ENCODE data around the gene STRIP2. TPM values are rescaled to one million over a fixed set of nuclear protein-coding genes. Genes with fewer than 3 reads are reported as not detected.

The STRIP2 gene
- total and polyA plus RNA-seq, 2 of the 13 experiments (the other 11 are each of a cell fraction or from before 2014, with no cell fraction given): 3.9 to 8.2 TPM

DNA sequence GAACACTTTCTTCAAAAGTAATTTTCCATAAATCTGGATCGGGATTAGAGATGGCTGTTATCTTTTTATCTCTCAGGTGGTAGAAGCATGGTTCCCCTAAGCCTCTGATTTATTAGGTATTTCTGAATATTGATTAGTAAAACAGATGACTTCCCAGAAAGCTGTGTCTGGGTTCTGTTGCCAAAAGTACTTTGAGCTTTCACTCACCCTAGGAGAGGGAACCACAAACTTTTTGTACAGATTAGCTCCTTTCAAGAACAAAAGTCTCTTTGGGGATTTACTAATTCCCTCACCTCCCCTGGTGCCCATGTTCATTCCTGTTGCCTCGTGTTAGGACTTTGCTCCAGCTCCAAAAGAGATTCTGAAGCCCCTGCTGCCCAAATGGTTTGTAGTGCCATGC lies 46.7 kb upstream of the STRIP2 start:
- Histone ChIP-seq H3K9me3 (ENCODE audit: low read length) (no peaks in the 10 kb centered on the region), H3K27me3 (ENCODE audit: control insufficient read depth in 1 of 2, insufficient read depth in 2 of 2, low read length in 2 of 2) (no peaks in the 10 kb centered on the region), H3K4me1 (ENCODE audit: insufficient read depth, low read length) (peaks cover 12% of the 10 kb centered on the region), H3K9ac (ENCODE audit: insufficient read depth, low read depth, low read length) (no peak overlapping the region), H3K4me3 (replicated peaks in 1 of 3; ENCODE audit: insufficient read depth in 1 of 3, low read depth in 2 of 3, low read length in 3 of 3) (no peak overlapping the region), H3K79me2 (ENCODE audit: insufficient read depth, low read length) (no peaks in the 10 kb centered on the region), H3K27ac (ENCODE audit: extremely low read length, insufficient read depth, low read length) (no peak overlapping the region), H3K4me2 (ENCODE audit: low read depth, low read length) (no peak overlapping the region), H4K20me1 (ENCODE audit: insufficient read depth, low read length) (no peaks in the 10 kb centered on the region), H3K36me3 (replicated peaks in 1 of 2; ENCODE audit: control insufficient read depth in 1 of 2, insufficient read depth in 2 of 2, low read length in 2 of 2) (0 out of 5 replicates have a peak, but pooled peaks cover 0 to 3% of the 10 kb centered on the region in 2 experiments), H2AFZ (ENCODE audit: low read length) (no peak overlapping the region)
- in situ Hi-C loops (cut with HindIII; ENCODE audit: extremely low pct_ligation_motif_present, low pct_unique_long_range_greater_than_20kb): no loop called here
- DNase-seq (ENCODE audit: low spot score) (no peak), ATAC-seq (no peak), FAIRE-seq (no peak)
- intact Hi-C loops (cut with micrococcal nuclease; ENCODE audit: unreplicated experiment): no loop called here
- 70% methylated on average over 2 of the region's 2 CpGs for WGBS (ENCODE audit: low lambda C conversion rate)
- no peak for TF ChIP-seq ATAD3A (CRISPR knock-in tag; IDR thresholded peaks at IDR 0.05)
- no peak for TF ChIP-seq ZNF737 (CRISPR knock-in tag; IDR thresholded peaks at IDR 0.05; ENCODE audit: borderline replicate concordance)
- TF ChIP-seq ZNF704 (CRISPR knock-in tag; IDR thresholded peaks at IDR 0.05; ENCODE audit: borderline replicate concordance): no peak
- TF ChIP-seq ZNF800 (CRISPR knock-in tag; IDR thresholded peaks at IDR 0.05): no peak
- TF ChIP-seq ZNF850 (CRISPR knock-in tag; conservative IDR thresholded peaks at IDR 0.05): no peak
- no peak for TF ChIP-seq SRSF9 (IDR thresholded peaks at IDR 0.05; ENCODE audit: borderline replicate concordance, insufficient read depth, low read depth, low read length, poor library complexity, severe bottlenecking)
- no peak for TF ChIP-seq TIGD3 (CRISPR knock-in tag; IDR thresholded peaks at IDR 0.05; ENCODE audit: borderline replicate concordance)
- TF ChIP-seq, protein P1, sequence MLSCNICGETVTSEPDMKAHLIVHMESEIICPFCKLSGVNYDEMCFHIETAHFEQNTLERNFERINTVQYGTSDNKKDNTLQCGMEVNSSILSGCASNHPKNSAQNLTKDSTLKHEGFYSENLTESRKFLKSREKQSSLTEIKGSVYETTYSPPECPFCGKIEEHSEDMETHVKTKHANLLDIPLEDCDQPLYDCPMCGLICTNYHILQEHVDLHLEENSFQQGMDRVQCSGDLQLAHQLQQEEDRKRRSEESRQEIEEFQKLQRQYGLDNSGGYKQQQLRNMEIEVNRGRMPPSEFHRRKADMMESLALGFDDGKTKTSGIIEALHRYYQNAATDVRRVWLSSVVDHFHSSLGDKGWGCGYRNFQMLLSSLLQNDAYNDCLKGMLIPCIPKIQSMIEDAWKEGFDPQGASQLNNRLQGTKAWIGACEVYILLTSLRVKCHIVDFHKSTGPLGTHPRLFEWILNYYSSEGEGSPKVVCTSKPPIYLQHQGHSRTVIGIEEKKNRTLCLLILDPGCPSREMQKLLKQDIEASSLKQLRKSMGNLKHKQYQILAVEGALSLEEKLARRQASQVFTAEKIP (CRISPR knock-in tag; IDR thresholded peaks at IDR 0.05; ENCODE audit: borderline replicate concordance): no peak
- ChIA-PET CTCF (ENCODE audit: low intra/inter-chr PET ratio, low total read pairs) (no interaction called here), POLR2A (no interaction called here)
- BruUV-seq (replicated peaks): no TSS peak
